ENCODE results near the gene WSCD2.

DNA sequence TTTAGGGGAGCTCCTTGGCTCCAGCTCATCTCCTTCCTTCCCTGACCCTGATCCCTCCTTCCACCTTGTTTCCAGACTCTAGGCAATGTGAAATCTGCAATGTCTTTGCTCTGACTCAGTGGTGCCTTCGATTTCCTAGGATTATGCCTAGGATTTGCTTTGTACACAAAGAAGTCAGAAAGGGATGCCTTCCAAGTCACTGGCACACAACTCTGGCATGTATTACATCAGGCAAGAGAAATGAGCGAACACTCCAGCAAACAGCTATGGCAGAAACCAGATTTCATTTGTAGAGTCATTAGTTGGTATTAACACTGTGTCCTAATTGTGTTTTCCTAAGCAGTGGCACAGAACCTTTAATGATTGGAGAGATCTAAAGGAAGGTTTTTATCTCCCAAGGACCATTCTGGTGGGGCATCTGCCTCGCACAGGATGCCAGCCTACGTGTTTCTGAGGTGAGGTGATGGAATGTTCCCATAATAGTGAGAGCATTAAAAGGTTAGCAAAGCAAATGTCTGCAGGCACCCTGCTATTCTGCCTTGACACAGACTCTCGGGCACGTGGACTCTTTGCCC lies 84.9 kb downstream of the WSCD2 start:
- TF ChIP-seq EZH2phosphoT487 (IDR thresholded peaks at IDR 0.05; ENCODE audit: insufficient read depth, low read depth) (no peak), EZH2 (IDR thresholded peaks at IDR 0.05; ENCODE audit: insufficient read depth, poor library complexity, severe bottlenecking) (no peak)
